ENCODE results near the gene ULK1.

DNA sequence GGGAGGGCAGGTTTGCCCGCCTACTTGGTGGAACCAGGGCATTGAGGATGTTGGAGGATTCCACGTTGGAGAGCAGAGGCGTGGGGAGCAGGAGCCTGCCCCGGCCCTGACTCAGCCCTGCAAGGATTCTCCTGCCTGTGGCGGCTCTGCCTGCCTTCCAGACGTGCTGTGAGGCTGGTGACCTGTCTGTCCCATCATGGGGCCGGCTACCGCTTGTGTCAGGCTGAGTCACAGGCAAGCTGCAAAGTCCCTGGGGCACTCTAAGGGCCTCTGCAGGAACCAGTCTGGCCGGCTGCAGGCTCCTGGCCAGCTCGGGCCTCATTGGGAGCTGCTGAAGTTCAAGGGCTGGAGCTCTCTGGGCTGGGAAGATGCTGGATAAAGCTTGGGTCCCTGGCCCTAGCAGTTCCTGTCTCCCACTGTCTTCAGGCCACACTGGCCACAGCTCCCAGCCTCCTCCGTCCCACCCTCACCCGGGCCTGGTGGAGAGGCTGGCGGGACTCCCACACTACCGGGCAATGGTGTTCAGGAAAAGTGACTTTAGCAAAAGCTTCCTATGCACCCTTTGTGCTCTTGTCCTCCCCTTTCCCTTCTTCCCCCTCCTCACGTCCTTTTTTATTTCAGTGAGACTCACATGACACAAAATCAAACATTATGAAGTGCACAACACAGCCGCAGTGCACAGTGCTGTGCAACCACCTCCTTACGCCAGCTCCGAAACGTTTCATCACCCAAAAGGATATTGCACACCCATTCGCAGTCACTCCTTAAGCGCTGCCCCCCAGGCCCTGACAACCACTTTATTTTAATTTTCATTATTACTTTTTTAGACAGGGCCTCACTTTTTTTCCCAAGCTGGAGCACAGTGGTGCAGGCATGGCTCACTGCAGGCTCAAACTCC lies 22.0 kb upstream of the ULK1 start:
- TF ChIP-seq, protein P1, sequence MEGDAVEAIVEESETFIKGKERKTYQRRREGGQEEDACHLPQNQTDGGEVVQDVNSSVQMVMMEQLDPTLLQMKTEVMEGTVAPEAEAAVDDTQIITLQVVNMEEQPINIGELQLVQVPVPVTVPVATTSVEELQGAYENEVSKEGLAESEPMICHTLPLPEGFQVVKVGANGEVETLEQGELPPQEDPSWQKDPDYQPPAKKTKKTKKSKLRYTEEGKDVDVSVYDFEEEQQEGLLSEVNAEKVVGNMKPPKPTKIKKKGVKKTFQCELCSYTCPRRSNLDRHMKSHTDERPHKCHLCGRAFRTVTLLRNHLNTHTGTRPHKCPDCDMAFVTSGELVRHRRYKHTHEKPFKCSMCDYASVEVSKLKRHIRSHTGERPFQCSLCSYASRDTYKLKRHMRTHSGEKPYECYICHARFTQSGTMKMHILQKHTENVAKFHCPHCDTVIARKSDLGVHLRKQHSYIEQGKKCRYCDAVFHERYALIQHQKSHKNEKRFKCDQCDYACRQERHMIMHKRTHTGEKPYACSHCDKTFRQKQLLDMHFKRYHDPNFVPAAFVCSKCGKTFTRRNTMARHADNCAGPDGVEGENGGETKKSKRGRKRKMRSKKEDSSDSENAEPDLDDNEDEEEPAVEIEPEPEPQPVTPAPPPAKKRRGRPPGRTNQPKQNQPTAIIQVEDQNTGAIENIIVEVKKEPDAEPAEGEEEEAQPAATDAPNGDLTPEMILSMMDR (IDR thresholded peaks at IDR 0.05): no peak
- TF ChIP-seq SMAD3 (CRISPR knock-in tag; IDR thresholded peaks at IDR 0.05; ENCODE audit: borderline replicate concordance): no peak
- TF ChIP-seq ZNF232 (CRISPR knock-in tag; IDR thresholded peaks at IDR 0.05): no peak
- TF ChIP-seq, protein P2, sequence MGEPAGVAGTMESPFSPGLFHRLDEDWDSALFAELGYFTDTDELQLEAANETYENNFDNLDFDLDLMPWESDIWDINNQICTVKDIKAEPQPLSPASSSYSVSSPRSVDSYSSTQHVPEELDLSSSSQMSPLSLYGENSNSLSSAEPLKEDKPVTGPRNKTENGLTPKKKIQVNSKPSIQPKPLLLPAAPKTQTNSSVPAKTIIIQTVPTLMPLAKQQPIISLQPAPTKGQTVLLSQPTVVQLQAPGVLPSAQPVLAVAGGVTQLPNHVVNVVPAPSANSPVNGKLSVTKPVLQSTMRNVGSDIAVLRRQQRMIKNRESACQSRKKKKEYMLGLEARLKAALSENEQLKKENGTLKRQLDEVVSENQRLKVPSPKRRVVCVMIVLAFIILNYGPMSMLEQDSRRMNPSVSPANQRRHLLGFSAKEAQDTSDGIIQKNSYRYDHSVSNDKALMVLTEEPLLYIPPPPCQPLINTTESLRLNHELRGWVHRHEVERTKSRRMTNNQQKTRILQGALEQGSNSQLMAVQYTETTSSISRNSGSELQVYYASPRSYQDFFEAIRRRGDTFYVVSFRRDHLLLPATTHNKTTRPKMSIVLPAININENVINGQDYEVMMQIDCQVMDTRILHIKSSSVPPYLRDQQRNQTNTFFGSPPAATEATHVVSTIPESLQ (CRISPR knock-in tag; IDR thresholded peaks at IDR 0.05): no peak
- no peak for TF ChIP-seq JUN (CRISPR knock-in tag; IDR thresholded peaks at IDR 0.05)
